ENCODE data around the gene SPNS2.
A peak's percentile ranks its signal among the peaks of the same experiment; 100 is the strongest.

The SPNS2 gene

GRCh38 chr17:4482338-4483011 lies 16.2 kb upstream of the SPNS2 start:
- no peak for DNase-seq

- no peak for DNase-seq
Measured at GRCh38 chr17:4483012-4483840, 15.5 kb upstream of the SPNS2 start.

DNA sequence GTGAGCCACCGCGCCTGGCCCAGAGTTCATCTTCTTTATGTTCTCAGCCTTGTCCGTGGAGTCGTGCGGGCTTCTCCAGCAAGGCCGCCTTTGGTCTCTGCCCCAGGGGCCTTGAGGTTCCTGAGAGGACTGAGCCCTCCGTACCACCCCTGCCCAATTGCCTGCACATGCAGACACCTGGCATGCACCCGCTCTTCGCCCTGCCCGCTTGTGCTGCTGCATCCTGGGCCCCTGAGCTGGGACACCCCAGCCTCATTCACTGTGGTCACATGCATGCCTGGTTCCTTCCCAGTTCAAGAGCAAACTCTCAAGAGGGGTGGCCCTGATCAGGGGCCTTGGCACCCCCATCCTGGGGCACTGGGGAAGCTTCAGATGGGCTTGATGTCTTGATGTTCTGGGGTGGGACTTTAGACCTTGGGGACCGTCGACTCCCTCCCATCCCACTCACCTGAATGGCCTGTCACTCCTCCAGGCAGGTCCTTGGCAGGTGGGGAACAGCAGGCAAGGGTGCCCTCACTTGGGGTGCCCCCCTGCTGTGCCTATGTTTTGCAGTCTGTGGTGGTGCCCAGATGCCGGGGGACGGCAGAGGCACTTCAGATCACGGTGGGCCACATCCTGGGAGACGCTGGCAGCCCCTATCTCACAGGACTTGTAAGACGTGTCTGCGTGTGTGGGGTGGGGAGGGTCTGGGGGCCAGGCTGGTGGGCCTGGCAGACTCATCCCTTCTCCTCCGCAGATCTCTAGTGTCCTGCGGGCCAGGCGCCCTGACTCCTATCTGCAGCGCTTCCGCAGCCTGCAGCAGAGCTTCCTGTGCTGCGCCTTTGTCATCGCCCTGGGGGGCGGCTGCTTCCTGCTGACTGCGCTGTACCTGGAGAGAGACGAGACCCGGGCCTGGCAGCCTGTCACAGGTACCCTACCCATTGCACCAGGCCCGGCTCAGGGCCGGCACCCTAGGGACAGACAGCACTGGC lies 12.7 kb upstream of the SPNS2 start:
- DNase-seq, result no peak

DNA sequence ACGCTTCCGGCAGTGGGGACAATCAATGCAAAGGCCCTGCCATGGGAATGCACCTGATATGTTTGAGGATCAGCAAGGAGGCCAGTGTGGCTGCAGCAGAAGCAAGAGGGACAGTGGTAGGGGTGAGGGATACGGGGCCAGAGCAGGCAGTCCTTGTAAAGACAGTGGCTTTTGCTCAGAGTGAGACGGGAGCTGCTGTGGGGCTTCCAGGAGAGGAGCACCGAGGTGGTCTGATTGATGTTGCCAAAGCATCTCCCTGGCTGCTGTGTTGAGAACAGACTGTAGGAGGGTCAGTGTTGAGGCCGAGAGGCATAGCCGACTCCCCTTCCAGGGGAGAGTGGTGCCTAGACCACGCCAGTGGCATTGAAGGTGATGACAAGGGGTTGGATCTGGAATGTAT lies 11.4 kb upstream of the SPNS2 start:
- no peak for DNase-seq

DNA sequence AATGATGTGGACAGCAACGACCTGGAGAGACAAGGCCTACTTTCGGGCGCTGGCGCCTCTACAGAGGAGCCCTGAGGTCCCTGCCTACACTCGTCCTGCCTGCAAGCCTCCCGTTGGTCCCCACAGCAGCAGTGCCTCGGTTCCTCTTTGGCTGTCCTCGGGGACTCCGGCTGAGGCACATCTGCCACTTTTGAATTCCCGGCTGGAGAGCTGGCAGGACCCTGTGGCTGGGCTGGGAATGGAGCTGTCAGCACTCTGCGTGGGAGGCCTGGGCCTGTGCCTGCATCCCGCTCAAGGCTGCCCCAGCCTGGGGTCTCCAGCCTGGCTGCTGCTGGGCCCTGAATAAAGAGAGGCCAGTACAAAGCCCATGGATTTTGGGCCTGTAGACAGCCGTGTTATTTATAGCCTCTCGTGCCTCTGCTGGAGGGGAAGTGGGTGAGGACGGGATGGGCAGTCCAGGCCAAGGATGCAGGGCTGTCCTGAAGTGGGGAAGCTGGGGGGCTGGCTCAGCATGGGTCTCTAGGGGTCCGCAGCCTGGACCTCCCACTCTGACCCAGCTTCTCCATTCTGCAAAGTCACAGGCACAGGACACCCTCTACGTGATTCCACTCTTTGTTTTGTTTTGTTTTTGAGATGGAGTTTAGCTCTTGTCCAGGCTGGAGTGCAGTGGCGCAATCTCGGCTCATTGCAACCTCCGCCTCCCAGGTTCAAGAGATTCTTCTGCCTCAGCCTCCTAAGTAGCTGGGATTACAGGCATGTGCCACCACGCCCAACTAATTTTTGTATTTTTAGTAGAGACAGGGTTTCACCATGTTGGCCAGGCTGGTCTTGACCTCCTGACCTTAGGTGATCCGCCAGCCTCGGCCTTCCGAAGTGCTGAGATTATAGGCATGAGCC lies 10.6 kb upstream of the SPNS2 start:
- DNase-seq, result peak; percentile 38

DNA sequence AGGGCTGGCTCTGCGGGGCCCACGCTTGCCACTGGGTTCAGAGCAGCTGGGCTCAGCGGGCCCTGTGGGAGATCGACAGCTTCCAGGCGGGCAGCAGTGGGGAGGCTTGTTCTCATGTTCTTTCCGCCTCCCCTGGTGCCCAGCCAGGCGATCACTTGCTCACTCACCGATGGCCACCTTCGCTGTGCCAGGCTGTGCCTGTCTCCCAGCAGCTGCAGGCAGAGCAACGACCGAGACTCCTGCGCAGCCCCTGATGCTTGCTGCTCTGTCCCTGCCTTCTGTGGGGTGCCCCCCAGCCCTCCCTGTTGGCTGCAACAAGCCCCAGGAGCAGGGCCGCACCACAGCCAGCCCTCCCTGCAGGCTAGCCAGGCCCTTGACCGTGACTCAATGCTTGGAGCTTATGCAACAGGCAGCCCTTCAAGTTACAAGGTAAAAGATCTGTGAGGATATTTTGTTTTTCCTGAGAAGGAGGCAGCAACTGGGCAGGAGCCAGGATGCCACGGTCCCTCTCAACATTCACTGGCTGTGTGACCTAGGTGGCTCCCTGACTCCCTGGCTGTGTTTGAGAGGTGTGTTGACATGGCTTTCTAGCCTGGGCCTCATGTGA lies 9.6 kb upstream of the SPNS2 start:
- peak; percentile 37 for DNase-seq

- no peak for DNase-seq
Measured at GRCh38 chr17:4490109-4490591, 8.5 kb upstream of the SPNS2 start.

- DNase-seq, result no peak
Measured at GRCh38 chr17:4490637-4491061, 8.0 kb upstream of the SPNS2 start.

- DNase-seq, result peak; percentile 83
Measured at GRCh38 chr17:4492721-4493561, 5.7 kb upstream of the SPNS2 start.

GRCh38 chr17:4497101-4497824 lies 1.4 kb upstream of the SPNS2 start:
- DNase-seq, result no peak

DNA sequence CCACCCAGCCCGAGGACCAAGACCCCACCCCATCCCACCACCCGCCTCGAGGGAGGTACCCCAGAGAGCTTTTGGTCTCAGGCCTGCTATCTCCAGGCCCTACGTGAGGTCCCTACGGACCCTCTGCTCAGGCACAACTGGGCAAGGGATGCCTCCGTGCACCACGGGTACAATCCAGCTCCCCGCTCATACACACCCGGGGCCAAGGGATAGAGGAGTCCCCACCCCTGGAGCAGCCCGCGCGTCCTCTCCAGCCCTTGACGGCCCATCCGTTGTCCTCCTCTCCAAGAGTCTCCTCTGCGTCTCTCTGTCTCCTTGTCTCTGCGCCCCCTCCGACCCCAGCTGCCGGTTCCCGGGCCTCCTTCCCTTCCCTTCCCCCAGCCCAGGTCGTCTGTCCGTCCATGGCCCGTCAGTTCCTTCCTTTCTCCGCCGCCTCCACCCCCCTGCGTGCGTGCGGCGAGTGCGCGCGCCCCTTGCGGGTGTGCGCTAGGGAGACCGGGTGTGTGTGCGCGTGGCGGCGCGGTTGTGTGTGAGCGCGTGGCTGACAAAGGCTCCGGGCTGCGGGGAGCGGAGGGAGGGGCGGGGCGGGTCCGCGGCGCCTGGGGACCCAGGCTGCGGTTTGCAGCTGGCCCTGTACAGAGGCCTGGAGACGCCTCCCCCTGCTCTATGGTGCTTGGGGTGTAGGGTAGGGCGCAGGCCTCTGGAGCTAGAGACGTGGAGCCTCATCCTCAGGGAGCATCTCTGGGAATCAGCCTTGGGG lies 930 bp downstream of the SPNS2 start:
- DNase-seq, result peak; percentile 63

- no peak for DNase-seq
Measured at GRCh38 chr17:4500191-4500571, 1.5 kb downstream of the SPNS2 start.

- no peak for DNase-seq
Measured at GRCh38 chr17:4501295-4501949, 2.7 kb downstream of the SPNS2 start.

GRCh38 chr17:4502466-4503154 lies 3.9 kb downstream of the SPNS2 start:
- DNase-seq, result peak; percentile 58

DNA sequence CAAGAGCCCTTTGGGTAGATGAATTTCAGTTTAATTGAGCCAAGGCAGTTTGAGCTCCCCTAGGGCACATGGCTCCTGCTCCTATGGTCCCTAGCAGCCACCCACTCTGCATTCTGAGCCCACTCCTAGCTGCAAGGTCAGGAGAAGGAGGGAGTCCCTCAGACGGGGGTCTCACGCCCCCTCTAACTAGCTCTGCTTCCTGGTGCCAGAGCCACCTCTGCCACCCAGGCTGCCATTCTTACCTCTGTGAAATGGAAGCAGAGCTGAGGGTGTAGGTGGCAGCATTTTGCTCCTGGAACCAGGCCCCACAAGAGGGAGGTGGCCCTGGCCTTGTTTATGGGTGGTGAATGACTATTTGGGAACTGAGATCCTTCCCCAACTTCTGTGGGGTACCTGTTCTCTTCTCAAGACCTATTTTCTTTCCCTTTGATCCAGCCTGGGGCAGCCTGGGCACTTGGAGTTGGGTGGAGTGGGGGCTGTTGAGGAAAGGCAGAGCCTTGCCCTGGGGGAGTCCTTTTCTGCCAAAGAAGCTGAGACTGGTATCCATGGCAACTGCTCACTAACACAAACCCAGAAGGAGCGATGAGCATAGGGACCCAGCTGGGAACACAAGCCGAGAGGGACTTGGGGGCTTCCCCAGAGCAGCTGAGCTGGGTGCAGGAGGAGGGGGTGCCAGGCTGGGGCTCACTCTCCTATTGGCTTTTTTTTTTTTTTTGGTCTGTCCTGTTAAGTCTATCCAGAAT lies 4.8 kb downstream of the SPNS2 start:
- DNase-seq, result no peak

GRCh38 chr17:4504188-4504587 lies 5.5 kb downstream of the SPNS2 start:
- no peak for DNase-seq

DNA sequence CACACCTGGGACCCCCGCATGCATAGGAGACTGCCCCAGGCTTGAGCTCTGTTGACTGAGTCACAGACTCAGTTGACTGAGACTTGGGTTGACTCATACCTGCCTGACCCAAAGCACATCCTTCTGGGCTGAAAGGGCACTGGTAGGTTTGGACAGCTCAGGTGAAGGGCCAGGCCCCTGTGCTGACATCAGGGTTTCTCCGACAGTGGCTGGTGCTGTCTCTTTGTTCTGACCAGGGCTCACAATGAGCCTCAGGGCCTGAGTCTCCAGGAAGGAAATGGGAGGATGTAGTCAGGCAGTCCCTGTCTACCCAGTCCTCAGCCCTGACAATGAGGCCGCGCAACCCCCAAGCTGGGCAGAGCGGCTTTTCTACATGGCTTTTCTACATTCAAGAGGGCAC lies 6.5 kb downstream of the SPNS2 start:
- DNase-seq, result no peak

Measured in NCI-H2171 treated with DMSO at 0.1 percent for 48 hours (cell line).